ENCODE data around the gene AAK1.

The AAK1 gene

GRCh38 chr2:69538872-69539548, 104.5 kb downstream of the AAK1 start:
- DNase-seq (ENCODE audit: low read depth), result no peak
- no peak overlapping the region for H3K4me3 ChIP-seq (ENCODE audit: low read depth, low read length)
- no peak for TF ChIP-seq CTCF (IDR thresholded peaks at IDR 0.05; ENCODE audit: insufficient read depth, low read depth, low read length, missing control alignments)

DNA sequence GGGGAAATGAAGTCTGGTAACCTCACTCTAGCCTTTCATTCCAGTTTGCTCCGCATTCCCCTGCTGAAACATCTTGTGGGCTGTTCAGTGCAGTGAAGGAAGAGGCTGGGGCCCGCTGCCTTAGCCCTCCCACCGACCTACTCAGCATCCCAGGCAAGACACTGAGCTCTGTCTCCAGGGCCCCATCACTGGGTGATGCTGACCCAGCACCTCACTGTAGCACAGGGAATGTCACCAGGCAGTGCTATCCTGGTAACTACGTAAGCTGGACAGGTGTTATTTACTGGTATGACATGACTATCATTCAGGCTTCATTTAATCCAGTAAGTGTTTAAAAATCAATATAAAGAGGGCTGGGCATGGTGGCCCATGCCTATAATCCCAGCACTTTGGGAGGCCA, 105.3 kb downstream of the AAK1 start:
- H3K4me3 ChIP-seq (ENCODE audit: low read depth, low read length), result no peak overlapping the region
- TF ChIP-seq CTCF (IDR thresholded peaks at IDR 0.05; ENCODE audit: insufficient read depth, low read depth, low read length, missing control alignments), result no peak
- no peak for DNase-seq (ENCODE audit: low read depth)

DNA sequence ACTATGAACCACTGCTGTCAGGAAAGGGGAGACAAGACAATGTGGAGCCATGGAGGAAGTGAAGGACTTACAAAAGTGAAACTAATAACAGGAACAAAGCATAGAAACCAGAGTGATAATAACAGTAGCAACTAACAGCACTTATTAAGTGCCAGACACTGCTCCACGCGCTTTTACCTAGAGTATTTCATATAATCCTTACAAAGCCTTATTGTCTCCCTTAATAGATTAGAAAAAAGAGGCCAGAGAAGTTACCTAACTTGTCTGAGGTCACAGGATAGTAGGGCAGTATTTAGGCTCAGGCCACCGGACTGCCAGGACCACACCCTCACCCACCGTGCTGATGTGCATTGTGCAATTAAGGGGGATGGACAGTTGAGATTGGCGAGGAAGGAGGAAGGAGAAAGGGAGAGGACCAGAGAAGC, 107.7 kb downstream of the AAK1 start:
- peak; percentile 60 for DNase-seq (ENCODE audit: low read depth)
- H3K4me3 ChIP-seq (ENCODE audit: low read depth, low read length), result no peak overlapping the region

DNA sequence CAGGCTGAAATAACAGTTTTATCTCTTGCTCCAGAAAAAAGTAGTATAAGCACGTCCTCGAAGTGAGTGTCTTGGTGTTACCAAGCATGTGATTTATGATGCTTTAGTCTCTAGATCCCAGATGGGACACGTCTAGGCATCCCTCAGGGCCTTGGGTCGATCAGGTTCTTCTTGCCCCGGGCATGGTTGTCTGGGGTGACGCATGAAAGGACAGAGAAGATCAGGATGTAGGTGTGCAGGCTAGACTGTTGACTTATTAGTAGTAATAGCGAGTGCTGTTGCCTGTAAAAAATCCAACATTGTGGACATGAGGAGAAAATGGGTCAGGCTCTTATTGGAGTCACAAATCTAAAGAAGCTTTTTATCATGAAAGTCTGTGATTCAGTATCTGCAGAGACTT, 112.4 kb downstream of the AAK1 start:
- no peak for TF ChIP-seq CTCF (IDR thresholded peaks at IDR 0.05; ENCODE audit: insufficient read depth, low read depth, low read length, missing control alignments)
- no peak for DNase-seq (ENCODE audit: low read depth)
- H3K4me3 ChIP-seq (ENCODE audit: low read depth, low read length), result no peak overlapping the region

More for the DNA sequence above, 107.7 kb downstream of the AAK1 start:
- no peak for TF ChIP-seq CTCF (IDR thresholded peaks at IDR 0.05; ENCODE audit: insufficient read depth, low read depth, low read length, missing control alignments)

DNA sequence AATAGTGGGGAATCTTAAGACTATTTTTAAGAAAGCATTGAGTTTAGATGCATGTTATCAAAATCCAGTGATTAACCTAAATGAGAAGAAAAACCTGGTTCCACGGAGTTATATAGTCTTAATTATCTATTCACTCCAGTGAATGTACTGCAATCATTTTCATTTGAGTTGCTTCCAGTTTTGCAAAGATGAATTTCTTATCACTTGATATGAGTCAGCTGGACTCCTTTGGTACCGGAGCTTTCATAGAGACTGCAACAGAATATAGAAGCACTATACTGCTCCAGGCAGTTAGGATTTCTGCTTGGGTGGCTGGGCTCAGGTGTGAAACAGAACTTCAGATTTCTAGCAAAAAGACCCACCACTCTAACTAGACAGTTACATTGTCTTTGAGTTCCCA, 114.1 kb downstream of the AAK1 start:
- TF ChIP-seq CTCF (IDR thresholded peaks at IDR 0.05; ENCODE audit: insufficient read depth, low read depth, low read length, missing control alignments), result no peak

GRCh38 chr2:69525261-69525660, 118.3 kb downstream of the AAK1 start:
- H3K4me3 ChIP-seq (ENCODE audit: low read depth, low read length), result no peak overlapping the region
- DNase-seq (ENCODE audit: low read depth), result no peak
- no peak for TF ChIP-seq CTCF (IDR thresholded peaks at IDR 0.05; ENCODE audit: insufficient read depth, low read depth, low read length, missing control alignments)

More for the DNA sequence above, 114.1 kb downstream of the AAK1 start:
- H3K4me3 ChIP-seq (ENCODE audit: low read depth, low read length), result no peak overlapping the region
- DNase-seq (ENCODE audit: low read depth), result no peak

DNA sequence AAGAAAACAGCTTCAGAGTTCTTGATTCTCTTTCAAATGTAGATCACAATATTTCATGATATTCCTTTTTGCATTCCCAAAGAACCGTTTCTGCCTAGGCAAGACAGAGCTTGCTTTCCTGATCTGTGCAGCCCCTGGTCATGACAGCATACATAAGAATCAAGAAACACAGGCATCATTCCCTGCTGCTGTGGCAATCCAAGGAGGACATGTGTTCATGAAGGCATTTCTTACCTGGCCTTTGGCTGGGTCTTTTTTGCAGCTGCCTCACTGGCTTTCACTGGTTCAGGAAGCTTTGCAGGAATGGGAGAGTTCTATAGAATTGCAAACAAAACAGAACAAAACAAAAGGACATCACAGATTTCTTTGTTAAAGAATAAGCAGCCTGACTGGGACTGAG, 118.7 kb downstream of the AAK1 start:
- no peak overlapping the region for H3K4me3 ChIP-seq (ENCODE audit: low read depth, low read length)
- TF ChIP-seq CTCF (IDR thresholded peaks at IDR 0.05; ENCODE audit: insufficient read depth, low read depth, low read length, missing control alignments), result no peak
- DNase-seq (ENCODE audit: low read depth), result no peak
